ENCODE results near the gene HRH2.

Gene HRH2

DNA sequence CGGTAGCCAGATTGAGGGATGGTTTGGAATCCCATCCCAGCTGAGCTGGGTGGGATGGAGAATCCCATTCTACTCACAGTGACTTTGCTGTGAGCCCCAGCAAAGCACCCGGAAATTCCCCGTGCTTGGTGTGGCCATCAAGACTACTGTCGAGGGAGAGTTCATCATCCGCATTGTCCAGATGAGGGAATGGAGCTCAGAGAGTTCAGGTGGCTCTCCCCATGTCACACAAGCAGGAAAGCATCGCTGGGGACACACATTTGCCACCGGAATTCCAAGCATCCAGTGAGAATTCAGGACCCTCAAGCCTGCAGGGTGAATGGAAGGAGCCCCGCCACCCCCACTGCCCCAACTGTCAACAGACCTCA is 54.4 kb downstream of the HRH2 start:
- Histone ChIP-seq H2AFZ (ENCODE audit: low read depth) (no peak overlapping the region), H3K9ac (no peak overlapping the region), H3K4me1 (ENCODE audit: low read depth, poor library complexity, severe bottlenecking) (no peaks in the 10 kb centered on the region), H3K4me2 (no peak overlapping the region), H3K27me3 (ENCODE audit: insufficient read depth, low read depth) (no peaks in the 10 kb centered on the region), H3K27ac (no peak overlapping the region), H3K79me2 (ENCODE audit: insufficient read depth, low read depth) (no peaks in the 10 kb centered on the region), H3K4me3 (IDR thresholded peaks at IDR 0.05; ENCODE audit: insufficient read depth, low read depth, low read length) (no peak overlapping the region), H3K36me3 (ENCODE audit: insufficient read depth) (no peaks in the 10 kb centered on the region), H4K20me1 (ENCODE audit: insufficient read depth) (no peaks in the 10 kb centered on the region)
- TF ChIP-seq, protein P1, sequence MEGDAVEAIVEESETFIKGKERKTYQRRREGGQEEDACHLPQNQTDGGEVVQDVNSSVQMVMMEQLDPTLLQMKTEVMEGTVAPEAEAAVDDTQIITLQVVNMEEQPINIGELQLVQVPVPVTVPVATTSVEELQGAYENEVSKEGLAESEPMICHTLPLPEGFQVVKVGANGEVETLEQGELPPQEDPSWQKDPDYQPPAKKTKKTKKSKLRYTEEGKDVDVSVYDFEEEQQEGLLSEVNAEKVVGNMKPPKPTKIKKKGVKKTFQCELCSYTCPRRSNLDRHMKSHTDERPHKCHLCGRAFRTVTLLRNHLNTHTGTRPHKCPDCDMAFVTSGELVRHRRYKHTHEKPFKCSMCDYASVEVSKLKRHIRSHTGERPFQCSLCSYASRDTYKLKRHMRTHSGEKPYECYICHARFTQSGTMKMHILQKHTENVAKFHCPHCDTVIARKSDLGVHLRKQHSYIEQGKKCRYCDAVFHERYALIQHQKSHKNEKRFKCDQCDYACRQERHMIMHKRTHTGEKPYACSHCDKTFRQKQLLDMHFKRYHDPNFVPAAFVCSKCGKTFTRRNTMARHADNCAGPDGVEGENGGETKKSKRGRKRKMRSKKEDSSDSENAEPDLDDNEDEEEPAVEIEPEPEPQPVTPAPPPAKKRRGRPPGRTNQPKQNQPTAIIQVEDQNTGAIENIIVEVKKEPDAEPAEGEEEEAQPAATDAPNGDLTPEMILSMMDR (conservative IDR thresholded peaks at IDR 0.05; ENCODE audit: low read depth, low read length) = no peak

DNA sequence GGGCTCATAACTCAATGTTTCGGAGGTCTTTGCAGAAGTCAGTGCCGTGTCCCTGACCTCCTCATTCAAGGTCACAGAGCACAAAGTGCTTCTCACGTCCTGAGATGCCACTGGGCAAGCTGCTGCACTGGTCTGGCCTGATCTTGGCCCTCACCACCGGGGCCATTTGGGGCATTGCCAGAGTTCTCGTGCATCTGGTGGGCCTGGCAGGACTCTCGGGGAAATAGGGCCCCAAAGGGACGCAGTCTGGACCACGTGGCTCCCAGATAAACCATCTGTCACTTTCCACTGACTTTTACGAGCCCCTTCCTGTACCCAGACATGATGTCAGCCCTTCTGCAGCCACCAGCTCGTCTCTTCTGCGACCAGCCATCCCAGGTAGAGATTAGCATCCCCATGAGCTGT is 54.8 kb downstream of the HRH2 start:
- Histone ChIP-seq H2AFZ (ENCODE audit: low read depth) (no peak overlapping the region), H3K36me3 (ENCODE audit: insufficient read depth) (no peaks in the 10 kb centered on the region), H3K9ac (no peak overlapping the region), H3K79me2 (ENCODE audit: insufficient read depth, low read depth) (no peaks in the 10 kb centered on the region), H4K20me1 (ENCODE audit: insufficient read depth) (no peaks in the 10 kb centered on the region), H3K27me3 (ENCODE audit: insufficient read depth, low read depth) (no peaks in the 10 kb centered on the region), H3K4me2 (no peak overlapping the region), H3K4me3 (IDR thresholded peaks at IDR 0.05; ENCODE audit: insufficient read depth, low read depth, low read length) (no peak overlapping the region), H3K27ac (no peak overlapping the region), H3K4me1 (ENCODE audit: low read depth, poor library complexity, severe bottlenecking) (no peaks in the 10 kb centered on the region)
- TF ChIP-seq, protein P1 (conservative IDR thresholded peaks at IDR 0.05; ENCODE audit: low read depth, low read length) = no peak

DNA sequence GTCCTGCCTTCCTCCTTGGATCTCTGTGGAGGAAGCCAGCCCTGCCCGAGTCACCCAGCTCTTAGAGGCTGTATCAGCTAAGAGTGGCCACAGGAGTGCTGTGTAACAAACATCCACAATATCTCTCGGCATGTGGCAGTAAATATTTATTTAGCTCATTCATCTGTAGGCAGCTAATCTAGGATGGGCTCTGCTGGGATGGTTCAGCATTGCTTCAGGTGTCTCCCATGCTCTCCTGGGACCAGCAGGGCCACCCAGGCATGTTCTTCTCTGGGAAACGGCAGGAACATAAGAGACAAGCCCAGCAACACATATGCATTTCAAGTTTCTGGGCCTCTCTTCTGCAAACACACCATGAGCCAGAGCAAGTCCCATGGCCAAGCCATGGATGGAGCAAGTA is 56.1 kb downstream of the HRH2 start:
- H3K79me2 ChIP-seq (ENCODE audit: insufficient read depth, low read depth) = no peaks in the 10 kb centered on the region
- H2AFZ ChIP-seq (ENCODE audit: low read depth) = no peak overlapping the region
- TF ChIP-seq, protein P1 (conservative IDR thresholded peaks at IDR 0.05; ENCODE audit: low read depth, low read length) = no peak
- H3K27ac ChIP-seq = no peak overlapping the region
- no peak overlapping the region for H3K9ac ChIP-seq
- H3K36me3 ChIP-seq (ENCODE audit: insufficient read depth) = no peaks in the 10 kb centered on the region
- no peaks in the 10 kb centered on the region for H4K20me1 ChIP-seq (ENCODE audit: insufficient read depth)
- H3K4me1 ChIP-seq (ENCODE audit: low read depth, poor library complexity, severe bottlenecking) = no peaks in the 10 kb centered on the region
- H3K4me2 ChIP-seq = no peak overlapping the region
- no peak overlapping the region for H3K4me3 ChIP-seq (IDR thresholded peaks at IDR 0.05; ENCODE audit: insufficient read depth, low read depth, low read length)
- no peaks in the 10 kb centered on the region for H3K27me3 ChIP-seq (ENCODE audit: insufficient read depth, low read depth)

DNA sequence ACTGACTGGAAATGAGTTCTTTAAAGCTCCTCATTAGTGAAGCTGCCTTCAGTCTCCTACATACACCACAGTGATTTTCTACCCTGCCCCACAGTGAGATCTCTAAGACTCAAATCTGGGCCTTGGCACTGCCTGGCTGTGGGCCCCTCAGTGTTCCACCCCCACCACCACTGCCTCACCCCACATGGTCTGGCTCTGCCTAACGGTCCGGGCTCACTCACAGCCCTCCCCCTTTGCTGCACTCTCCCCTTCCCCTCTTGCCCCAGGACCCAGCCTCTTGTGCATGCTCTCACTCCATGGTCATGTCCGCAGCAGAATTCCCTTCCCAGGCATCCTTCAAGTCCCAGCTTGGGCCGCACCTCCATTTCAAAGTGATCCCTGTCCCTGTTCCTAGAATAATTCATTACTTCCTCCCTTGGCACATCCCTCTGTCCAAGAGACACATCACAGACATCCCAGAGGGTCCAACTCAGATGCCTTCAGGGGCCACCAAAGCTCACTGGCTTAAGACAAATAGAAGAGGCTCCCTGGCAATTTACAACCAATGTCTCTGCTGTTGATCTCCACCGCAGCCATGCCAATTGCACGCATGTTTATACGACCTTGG is 56.7 kb downstream of the HRH2 start:
- no peaks in the 10 kb centered on the region for H3K79me2 ChIP-seq (ENCODE audit: insufficient read depth, low read depth)
- no peaks in the 10 kb centered on the region for H3K36me3 ChIP-seq (ENCODE audit: insufficient read depth)
- no peak overlapping the region for H2AFZ ChIP-seq (ENCODE audit: low read depth)
- TF ChIP-seq, protein P1 (conservative IDR thresholded peaks at IDR 0.05; ENCODE audit: low read depth, low read length) = no peak
- no peaks in the 10 kb centered on the region for H4K20me1 ChIP-seq (ENCODE audit: insufficient read depth)
- H3K27me3 ChIP-seq (ENCODE audit: insufficient read depth, low read depth) = no peaks in the 10 kb centered on the region
- H3K27ac ChIP-seq = no peak overlapping the region
- no peak overlapping the region for H3K9ac ChIP-seq
- no peak overlapping the region for H3K4me3 ChIP-seq (IDR thresholded peaks at IDR 0.05; ENCODE audit: insufficient read depth, low read depth, low read length)
- no peaks in the 10 kb centered on the region for H3K4me1 ChIP-seq (ENCODE audit: low read depth, poor library complexity, severe bottlenecking)
- H3K4me2 ChIP-seq = no peak overlapping the region
